ENCODE data around the gene NEU2. TPM values are rescaled to one million over a fixed set of nuclear protein-coding genes. Genes with fewer than 3 reads are reported as not detected.

The NEU2 gene
- total RNA-seq, 1 donor from 2014 or later: not detected

GRCh38 chr2:233021771-233022170 lies 10.7 kb upstream of the NEU2 start:
- no peaks in the 10 kb centered on the region for H3K4me1 Mint-ChIP-seq (ENCODE audit: low read depth, unreplicated experiment)
- H3K9me3 Mint-ChIP-seq (ENCODE audit: unreplicated experiment): no peaks in the 10 kb centered on the region

GRCh38 chr2:233022561-233022960 lies 9.9 kb upstream of the NEU2 start:
- Mint-ChIP-seq H3K9me3 (ENCODE audit: unreplicated experiment) (no peaks in the 10 kb centered on the region), H3K27ac (ENCODE audit: unreplicated experiment) (no peak overlapping the region), H3K27me3 (ENCODE audit: unreplicated experiment) (peaks cover 3% of the 10 kb centered on the region), H3K4me1 (ENCODE audit: low read depth, unreplicated experiment) (no peaks in the 10 kb centered on the region), H3K36me3 (ENCODE audit: unreplicated experiment) (no peaks in the 10 kb centered on the region), H3K4me3 (ENCODE audit: unreplicated experiment) (no peak overlapping the region)
- TF ChIP-seq CTCF (IDR thresholded peaks at IDR 0.05; ENCODE audit: partially characterized antibody, unreplicated experiment): no peak
- DNase-seq: no peak

More at GRCh38 chr2:233021771-233022170, 10.7 kb upstream of the NEU2 start:
- Mint-ChIP-seq H3K4me3 (ENCODE audit: unreplicated experiment) (no peak overlapping the region), H3K27ac (ENCODE audit: unreplicated experiment) (no peak overlapping the region), H3K36me3 (ENCODE audit: unreplicated experiment) (no peaks in the 10 kb centered on the region), H3K27me3 (ENCODE audit: unreplicated experiment) (no peaks in the 10 kb centered on the region)
- DNase-seq: no peak
- TF ChIP-seq CTCF (IDR thresholded peaks at IDR 0.05; ENCODE audit: partially characterized antibody, unreplicated experiment): no peak

DNA sequence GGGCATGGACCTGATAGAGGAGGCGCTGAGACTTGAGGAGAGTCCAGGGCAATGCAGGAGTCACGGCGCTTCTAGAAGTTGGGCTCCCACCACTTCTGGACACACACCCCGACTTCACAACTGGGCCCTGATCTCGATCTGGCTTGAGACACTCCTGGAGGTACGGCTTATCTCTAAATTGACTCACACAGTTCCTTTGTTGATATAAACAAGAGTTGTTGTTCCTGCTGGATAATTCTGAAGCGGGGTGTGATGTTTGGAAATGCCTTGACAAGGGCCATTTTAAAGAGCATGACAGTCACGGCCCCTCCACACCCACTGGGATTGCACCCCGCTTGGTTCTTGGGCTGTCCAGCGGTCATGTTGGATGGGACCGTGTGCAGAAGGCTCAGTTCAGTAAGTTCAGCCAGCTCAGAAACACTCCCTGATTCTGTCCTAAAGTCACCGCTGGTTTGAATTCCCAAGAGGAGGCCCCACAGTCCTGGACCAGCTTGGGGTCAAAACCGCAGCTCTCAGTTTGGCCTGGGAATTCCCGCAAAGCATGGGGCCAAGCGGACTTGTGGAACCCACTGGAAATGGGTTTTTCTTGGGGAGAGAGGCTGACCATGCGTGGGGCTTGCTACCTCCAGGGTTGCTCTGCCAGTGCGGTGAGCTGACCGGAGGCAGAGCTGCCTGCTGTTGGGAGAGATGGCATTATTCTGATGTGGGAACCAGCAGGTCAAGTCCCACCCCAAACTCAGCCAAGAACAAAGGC lies 9.3 kb upstream of the NEU2 start:
- Mint-ChIP-seq H3K27ac (ENCODE audit: unreplicated experiment) (no peak overlapping the region), H3K27me3 (ENCODE audit: unreplicated experiment) (peaks cover 3% of the 10 kb centered on the region), H3K4me1 (ENCODE audit: low read depth, unreplicated experiment) (no peaks in the 10 kb centered on the region), H3K9me3 (ENCODE audit: unreplicated experiment) (no peaks in the 10 kb centered on the region), H3K36me3 (ENCODE audit: unreplicated experiment) (no peaks in the 10 kb centered on the region), H3K4me3 (ENCODE audit: unreplicated experiment) (no peak overlapping the region)
- TF ChIP-seq CTCF (IDR thresholded peaks at IDR 0.05; ENCODE audit: partially characterized antibody, unreplicated experiment): no peak
- DNase-seq: no peak

GRCh38 chr2:233023761-233024410 lies 8.6 kb upstream of the NEU2 start:
- DNase-seq: no peak
- Mint-ChIP-seq H3K4me1 (ENCODE audit: low read depth, unreplicated experiment) (no peaks in the 10 kb centered on the region), H3K9me3 (ENCODE audit: unreplicated experiment) (no peaks in the 10 kb centered on the region), H3K27me3 (ENCODE audit: unreplicated experiment) (peaks cover 3% of the 10 kb centered on the region), H3K4me3 (ENCODE audit: unreplicated experiment) (no peak overlapping the region), H3K27ac (ENCODE audit: unreplicated experiment) (no peak overlapping the region), H3K36me3 (ENCODE audit: unreplicated experiment) (no peaks in the 10 kb centered on the region)
- no peak for TF ChIP-seq CTCF (IDR thresholded peaks at IDR 0.05; ENCODE audit: partially characterized antibody, unreplicated experiment)

- DNase-seq: no peak
- Mint-ChIP-seq H3K27me3 (ENCODE audit: unreplicated experiment) (peaks cover 5% of the 10 kb centered on the region), H3K36me3 (ENCODE audit: unreplicated experiment) (no peaks in the 10 kb centered on the region), H3K9me3 (ENCODE audit: unreplicated experiment) (no peaks in the 10 kb centered on the region), H3K4me3 (ENCODE audit: unreplicated experiment) (no peak overlapping the region), H3K4me1 (ENCODE audit: low read depth, unreplicated experiment) (no peaks in the 10 kb centered on the region), H3K27ac (ENCODE audit: unreplicated experiment) (no peak overlapping the region)
- TF ChIP-seq CTCF (IDR thresholded peaks at IDR 0.05; ENCODE audit: partially characterized antibody, unreplicated experiment): no peak
Measured at GRCh38 chr2:233025706-233026105, 6.8 kb upstream of the NEU2 start.
